AG04450 (cell line): ENCODE results near the gene ZNF100. TPM values are rescaled to one million over a fixed set of nuclear protein-coding genes. Genes with fewer than 3 reads are reported as not detected.
"Not testable (repeated sequence)": the region's sequence is repeated elsewhere in the genome, so short reads cannot be mapped to it uniquely, and the experiment has no call there.

Experiments used
- CTCF ChIA-PET: fragments of 300-600, 350-600 bp; formaldehyde crosslinking; extraction: SDS; loops from one replicate; lab custom pipeline; 2022; ENCODE audit warnings: antibody characterized with exemption, inconsistent platforms; lab: Charles Lee
- POLR2A ChIA-PET: fragments of 350-600 bp; formaldehyde crosslinking; extraction: SDS; loops from one replicate; lab custom pipeline; 2021; ENCODE audit warnings: antibody characterized with exemption, inconsistent platforms; lab: Yijun Ruan, JAX
- DNase-seq: peaks from one replicate; pipeline ENCODE4 v3.0.0-alpha.2; 2011; ENCODE audit warnings: low read depth, low spot score
- H3K27ac ChIP-seq: one replicate; pipeline ENCODE4 v1.5.1; 2012; ENCODE audit warnings: low read depth, low read length, control low read depth
- H3K27me3 ChIP-seq: one replicate; pipeline ENCODE4 v1.6.0; 2012; ENCODE audit warnings: low read length; ENCODE audit not compliant: control insufficient read depth, insufficient read depth
- H3K4me3 ChIP-seq: 2 replicates; pipeline ENCODE4 v1.5.1; 2011; ENCODE audit warnings: mild to moderate bottlenecking, low read depth, low read length, control low read depth
- H3K9me3 ChIP-seq: 2 replicates; pipeline ENCODE4 v1.5.1; 2012; ENCODE audit warnings: low read length; ENCODE audit not compliant: control insufficient read depth, insufficient read depth
- polyA plus RNA-seq: library from polyadenylated mRNA; depleted of rRNA; stranded (reverse); fragments of >200 nt; gene quantifications from 2 replicates; pipeline ENCODE4 v1.2.3, GENCODE V29; 2011
- TF ChIP-seq, protein P1 (sequence below): IDR thresholded peaks from 2 replicates; pipeline ENCODE4 v1.5.1; 2011; ENCODE audit warnings: low read depth, low read length, control low read depth, inconsistent platforms

ZNF100 gene
- polyA plus RNA-seq, 1 experiment, result 3.0 TPM

DNA sequence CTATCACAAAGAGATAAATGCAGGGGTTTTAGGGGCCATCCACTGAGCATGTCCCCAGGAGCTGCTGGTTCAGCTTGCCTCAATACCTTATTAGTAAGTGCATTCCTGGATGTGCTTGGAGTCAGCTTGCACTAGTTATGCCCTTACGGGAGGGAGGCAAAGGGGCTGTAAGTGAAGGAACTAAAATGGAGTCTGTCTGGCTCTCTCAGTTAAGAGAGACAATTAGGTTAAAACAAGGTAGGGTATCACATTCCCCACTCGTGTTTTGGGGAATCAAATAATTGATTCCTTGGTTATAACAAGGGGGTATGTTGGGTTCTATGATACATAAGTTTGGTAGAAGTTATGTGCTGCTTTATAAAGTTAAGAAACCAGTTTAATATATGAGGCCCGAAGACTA lies 78.9 kb downstream of the ZNF100 start:
- POLR2A ChIA-PET, result no interaction called here
- Histone ChIP-seq H3K27me3 (no peaks in the 10 kb centered on the region), H3K9me3 (peaks cover 21% of the 10 kb centered on the region), H3K4me3 (no peak overlapping the region), H3K27ac (no peak overlapping the region)
- TF ChIP-seq, protein P1, sequence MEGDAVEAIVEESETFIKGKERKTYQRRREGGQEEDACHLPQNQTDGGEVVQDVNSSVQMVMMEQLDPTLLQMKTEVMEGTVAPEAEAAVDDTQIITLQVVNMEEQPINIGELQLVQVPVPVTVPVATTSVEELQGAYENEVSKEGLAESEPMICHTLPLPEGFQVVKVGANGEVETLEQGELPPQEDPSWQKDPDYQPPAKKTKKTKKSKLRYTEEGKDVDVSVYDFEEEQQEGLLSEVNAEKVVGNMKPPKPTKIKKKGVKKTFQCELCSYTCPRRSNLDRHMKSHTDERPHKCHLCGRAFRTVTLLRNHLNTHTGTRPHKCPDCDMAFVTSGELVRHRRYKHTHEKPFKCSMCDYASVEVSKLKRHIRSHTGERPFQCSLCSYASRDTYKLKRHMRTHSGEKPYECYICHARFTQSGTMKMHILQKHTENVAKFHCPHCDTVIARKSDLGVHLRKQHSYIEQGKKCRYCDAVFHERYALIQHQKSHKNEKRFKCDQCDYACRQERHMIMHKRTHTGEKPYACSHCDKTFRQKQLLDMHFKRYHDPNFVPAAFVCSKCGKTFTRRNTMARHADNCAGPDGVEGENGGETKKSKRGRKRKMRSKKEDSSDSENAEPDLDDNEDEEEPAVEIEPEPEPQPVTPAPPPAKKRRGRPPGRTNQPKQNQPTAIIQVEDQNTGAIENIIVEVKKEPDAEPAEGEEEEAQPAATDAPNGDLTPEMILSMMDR, result no peak
- CTCF ChIA-PET, result no interaction called here
- DNase-seq, result no peak

- Histone ChIP-seq H3K9me3 (peaks cover 33% of the 10 kb centered on the region), H3K27ac (no peak overlapping the region), H3K27me3 (no peaks in the 10 kb centered on the region), H3K4me3 (no peak overlapping the region)
- ChIA-PET POLR2A (no interaction called here), CTCF (no interaction called here)
- TF ChIP-seq, protein P1, result no peak
- DNase-seq, result no peak
Measured at GRCh38 chr19:21680671-21681070, 86.7 kb downstream of the ZNF100 start.

DNA sequence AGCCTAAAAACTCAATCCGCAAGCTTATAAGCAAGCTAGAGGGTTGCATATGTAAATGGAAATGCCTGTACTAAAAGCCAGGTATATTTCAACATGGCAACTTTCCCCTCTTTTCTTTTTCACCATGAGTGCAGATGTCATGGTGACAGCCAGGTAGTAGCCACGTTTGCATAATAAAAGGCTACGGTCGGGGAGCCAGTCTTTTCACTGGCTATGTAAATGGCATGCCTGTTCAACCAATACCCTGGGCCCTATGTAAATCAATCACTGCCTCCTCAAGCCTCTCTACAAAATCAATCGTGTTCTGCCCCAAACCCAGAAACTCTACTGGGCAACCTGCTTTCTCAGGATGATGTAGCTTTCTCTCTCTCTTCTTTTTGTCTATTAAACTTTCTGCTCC lies 87.4 kb downstream of the ZNF100 start:
- CTCF ChIA-PET, result no interaction called here
- POLR2A ChIA-PET, result no interaction called here
- Histone ChIP-seq H3K27me3 (no peaks in the 10 kb centered on the region), H3K4me3 (no peak overlapping the region), H3K27ac (no peak overlapping the region), H3K9me3 (peaks cover 33% of the 10 kb centered on the region)
- TF ChIP-seq, protein P1, result no peak
- no peak for DNase-seq

- peaks cover 26% of the 10 kb centered on the region for H3K9me3 ChIP-seq
- no peak overlapping the region for H3K4me3 ChIP-seq
- no peak for DNase-seq
- ChIA-PET POLR2A (no interaction called here), CTCF (interaction anchor here (0.7 kb wide), 1 partner anchor 153 kb away, joined by 3 read pairs; no protein-coding TSS in a partner anchor)
- TF ChIP-seq, protein P1, result no peak
- no peaks in the 10 kb centered on the region for H3K27me3 ChIP-seq
- no peak overlapping the region for H3K27ac ChIP-seq
Measured at GRCh38 chr19:21677696-21678418, 89.5 kb downstream of the ZNF100 start.

DNA sequence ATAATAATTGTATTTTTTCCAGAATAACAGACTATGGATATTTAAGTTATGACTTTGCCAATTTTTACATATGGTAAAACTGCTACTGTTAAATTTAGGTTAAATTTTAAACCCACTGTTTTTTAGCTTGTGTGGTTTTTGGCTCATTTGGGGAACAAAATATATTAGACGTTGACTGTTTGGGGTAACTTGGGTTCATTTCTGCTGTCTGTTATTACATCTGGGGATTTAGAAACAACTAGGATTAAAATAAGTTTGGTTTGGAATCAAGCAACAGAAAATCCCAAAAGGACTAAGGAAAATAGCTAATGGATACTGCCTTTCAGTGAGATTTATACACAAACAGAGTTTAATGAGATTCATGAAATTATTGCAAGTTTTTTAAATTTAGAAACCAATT lies 92.9 kb downstream of the ZNF100 start:
- Histone ChIP-seq H3K27me3 (no peaks in the 10 kb centered on the region), H3K9me3 (peaks cover 17% of the 10 kb centered on the region), H3K4me3 (no peak overlapping the region), H3K27ac (no peak overlapping the region)
- ChIA-PET POLR2A (no interaction called here), CTCF (no interaction called here)
- DNase-seq, result no peak
- TF ChIP-seq, protein P1, result no peak

DNA sequence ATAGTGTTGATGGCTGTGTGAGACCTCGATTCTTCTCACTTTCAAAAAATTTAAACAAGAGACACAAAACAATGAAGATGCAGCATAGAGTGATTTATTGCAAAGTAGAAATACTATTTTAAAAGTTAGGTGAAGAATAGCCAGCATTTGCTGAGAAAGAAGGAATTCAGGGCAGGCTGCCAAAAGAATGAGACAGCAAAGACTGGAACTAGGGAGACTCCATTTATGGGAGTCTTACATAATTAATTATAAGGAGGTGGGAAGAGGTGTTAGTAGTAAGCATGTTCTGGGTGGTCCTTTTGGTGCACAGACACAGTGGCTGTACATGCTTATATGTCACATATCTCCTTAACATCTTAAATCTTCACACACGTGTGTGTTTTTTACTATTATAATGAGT lies 93.9 kb downstream of the ZNF100 start:
- CTCF ChIA-PET, result not testable (repeated sequence)

More for the DNA sequence above, 93.9 kb downstream of the ZNF100 start:
- H3K27ac ChIP-seq, POLR2A ChIA-PET, H3K27me3 ChIP-seq, H3K4me3 ChIP-seq, DNase-seq: not testable (repeated sequence)
- H3K9me3 ChIP-seq, result peaks cover 12% of the 10 kb centered on the region
